ENCODE data around the gene MZT2A.
"Not testable (repeated sequence)": the region's sequence is repeated elsewhere in the genome, so short reads cannot be mapped to it uniquely, and the experiment has no call there.

Gene MZT2A

DNA sequence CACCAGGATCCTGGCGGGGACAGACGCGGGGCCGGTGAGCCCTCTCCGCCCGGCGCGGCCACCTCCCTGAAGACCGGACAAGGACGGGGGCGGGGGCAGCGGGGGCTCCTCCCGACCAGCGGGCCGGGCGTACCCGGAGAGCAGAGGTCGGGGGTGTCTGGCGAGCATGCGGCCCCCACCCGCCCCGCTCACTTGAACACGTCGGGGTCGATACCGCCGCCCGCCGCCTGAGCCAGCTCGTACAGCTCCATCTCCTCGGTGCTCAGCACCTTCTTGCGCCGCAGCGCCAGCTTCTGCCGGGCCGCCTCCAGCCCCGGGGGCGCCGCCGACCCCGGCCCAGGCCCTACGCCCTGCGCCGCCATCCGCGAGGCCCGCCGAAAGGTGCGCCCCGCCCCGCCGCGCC lies at the start of gene MZT2A:
MZT2A (minus strand) TSS at position 383 of the 403 bp plus-strand sequence; CDS start at position 362, 21 bp downstream.
- Mint-ChIP-seq H3K27ac (peak within 1 kb of the TSS; percentile 95), H3K4me1 (peaks cover 22% of the 10 kb centered on the region), H3K4me3 (peak within 1 kb of the TSS; percentile 97)
- H3K27me3 Mint-ChIP-seq; H3K36me3 Mint-ChIP-seq; ATAC-seq (ENCODE audit: low read depth); DNase-seq (ENCODE audit: low spot score in 2 of 2); H3K9me3 Mint-ChIP-seq: not testable (repeated sequence)

DNA sequence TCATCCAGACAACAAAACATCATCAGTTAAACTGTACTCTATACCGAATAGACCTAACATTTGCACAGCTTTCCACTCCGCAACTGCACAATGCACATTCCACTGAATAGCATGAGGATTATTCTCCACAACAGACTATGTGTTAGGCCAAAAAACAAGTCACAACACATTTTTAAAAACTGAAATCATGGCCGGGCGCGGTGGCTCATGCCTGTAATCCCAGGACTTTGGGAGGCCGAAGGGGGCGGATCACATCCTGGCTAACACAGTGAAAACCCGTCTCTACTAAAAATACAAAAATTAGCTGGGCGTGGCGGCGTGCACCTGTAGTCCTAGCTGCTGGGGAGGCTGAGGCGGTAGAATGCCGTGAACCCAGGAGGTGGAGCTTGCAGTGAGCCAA lies 46.7 kb upstream of the MZT2A start:
- not testable (repeated sequence) for H3K4me1 Mint-ChIP-seq; H3K27ac Mint-ChIP-seq; H3K36me3 Mint-ChIP-seq; H3K4me3 Mint-ChIP-seq; ATAC-seq (ENCODE audit: low read depth); H3K27me3 Mint-ChIP-seq; DNase-seq (ENCODE audit: low spot score in 2 of 2); H3K9me3 Mint-ChIP-seq

- not testable (repeated sequence) for H3K4me3 Mint-ChIP-seq; H3K27me3 Mint-ChIP-seq; DNase-seq (ENCODE audit: low spot score in 2 of 2); H3K27ac Mint-ChIP-seq; H3K4me1 Mint-ChIP-seq; H3K36me3 Mint-ChIP-seq; H3K9me3 Mint-ChIP-seq; ATAC-seq (ENCODE audit: low read depth)
These were observed 44.6 kb upstream of the MZT2A start for GRCh38 chr2:131536841-131537240.

GRCh38 chr2:131535951-131536826 lies 44.0 kb upstream of the MZT2A start:
- ATAC-seq (ENCODE audit: low read depth); H3K9me3 Mint-ChIP-seq; H3K27ac Mint-ChIP-seq; H3K27me3 Mint-ChIP-seq; H3K36me3 Mint-ChIP-seq; H3K4me1 Mint-ChIP-seq; DNase-seq (ENCODE audit: low spot score in 2 of 2); H3K4me3 Mint-ChIP-seq: not testable (repeated sequence)

- no peak for ATAC-seq (ENCODE audit: low read depth)
- Mint-ChIP-seq H3K27me3 (peaks cover 6% of the 10 kb centered on the region), H3K9me3 (no peaks in the 10 kb centered on the region), H3K4me3 (no peak overlapping the region), H3K27ac (no peak overlapping the region), H3K4me1 (no peaks in the 10 kb centered on the region), H3K36me3 (no peaks in the 10 kb centered on the region)
- DNase-seq (ENCODE audit: low spot score in 2 of 2), result no peak
These were observed 43.3 kb upstream of the MZT2A start for GRCh38 chr2:131535526-131535925.

GRCh38 chr2:131534965-131535364 lies 42.8 kb upstream of the MZT2A start:
- not testable (repeated sequence) for H3K9me3 Mint-ChIP-seq

DNA sequence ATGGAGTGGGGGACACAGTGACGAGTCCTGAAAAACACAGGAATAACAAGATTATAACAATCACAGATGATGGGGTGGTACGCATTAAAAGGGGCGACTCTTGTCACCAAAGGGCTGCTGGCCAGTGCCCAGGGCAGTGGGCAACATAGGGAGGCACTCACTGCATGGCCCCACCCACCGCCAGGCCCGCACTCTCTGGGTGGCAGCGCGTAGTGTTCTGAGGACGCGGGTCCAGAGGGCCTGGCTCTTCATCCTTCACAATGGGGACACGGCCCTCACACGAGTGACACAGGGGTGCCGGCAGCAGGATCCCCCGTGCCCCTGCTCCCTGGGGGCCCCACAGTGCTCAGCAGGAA lies 42.1 kb upstream of the MZT2A start:
- not testable (repeated sequence) for H3K9me3 Mint-ChIP-seq; H3K36me3 Mint-ChIP-seq; DNase-seq (ENCODE audit: low spot score in 2 of 2); H3K27ac Mint-ChIP-seq; H3K4me1 Mint-ChIP-seq; H3K27me3 Mint-ChIP-seq; H3K4me3 Mint-ChIP-seq; ATAC-seq (ENCODE audit: low read depth)

More at GRCh38 chr2:131534965-131535364, 42.8 kb upstream of the MZT2A start:
- H3K27ac Mint-ChIP-seq; H3K4me1 Mint-ChIP-seq; ATAC-seq (ENCODE audit: low read depth); DNase-seq (ENCODE audit: low spot score in 2 of 2); H3K4me3 Mint-ChIP-seq; H3K27me3 Mint-ChIP-seq; H3K36me3 Mint-ChIP-seq: not testable (repeated sequence)

- not testable (repeated sequence) for H3K9me3 Mint-ChIP-seq; ATAC-seq (ENCODE audit: low read depth); H3K36me3 Mint-ChIP-seq; H3K27ac Mint-ChIP-seq; H3K4me3 Mint-ChIP-seq; H3K4me1 Mint-ChIP-seq; DNase-seq (ENCODE audit: low spot score in 2 of 2); H3K27me3 Mint-ChIP-seq
These were observed 41.6 kb upstream of the MZT2A start for GRCh38 chr2:131533609-131534316.

DNA sequence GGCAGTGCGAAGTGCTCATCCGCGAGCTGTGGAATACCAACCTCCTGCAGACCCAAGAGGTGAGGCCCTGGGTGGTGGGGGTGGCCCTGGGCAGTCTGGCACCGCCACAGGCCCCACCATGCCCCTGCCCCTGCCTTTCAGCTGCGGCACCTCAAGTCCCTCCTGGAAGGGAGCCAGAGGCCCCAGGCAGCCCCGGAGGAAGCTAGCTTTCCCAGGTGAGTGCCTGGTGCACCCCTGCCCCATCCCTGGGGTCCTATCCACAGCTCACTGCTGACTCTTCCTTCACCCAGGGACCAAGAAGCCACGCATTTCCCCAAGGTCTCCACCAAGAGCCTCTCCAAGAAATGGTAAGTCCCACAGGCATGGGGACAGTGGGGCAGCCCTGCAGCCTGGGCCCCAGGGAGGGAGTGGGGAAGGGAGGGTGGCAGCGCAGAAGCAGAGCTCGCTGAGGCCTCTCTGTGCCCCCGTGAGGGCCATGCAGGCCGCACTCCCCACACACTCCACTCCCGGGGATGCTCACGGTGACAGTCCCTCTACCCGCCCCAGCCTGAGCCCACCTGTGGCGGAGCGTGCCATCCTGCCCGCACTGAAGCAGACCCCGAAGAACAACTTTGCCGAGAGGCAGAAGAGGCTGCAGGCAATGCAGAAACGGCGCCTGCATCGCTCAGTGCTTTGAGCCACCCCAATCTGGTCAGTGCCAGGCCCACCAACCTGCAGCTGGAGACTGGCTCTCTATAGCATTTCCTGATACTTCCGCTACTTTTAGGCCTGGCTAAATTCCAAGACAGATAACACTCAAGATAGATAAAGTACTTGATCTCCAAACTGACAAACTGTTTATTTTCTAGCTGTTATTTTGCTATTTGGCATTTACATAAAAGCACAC lies 40.8 kb upstream of the MZT2A start:
- not testable (repeated sequence) for H3K36me3 Mint-ChIP-seq; H3K9me3 Mint-ChIP-seq; H3K27ac Mint-ChIP-seq; H3K27me3 Mint-ChIP-seq; ATAC-seq (ENCODE audit: low read depth); DNase-seq (ENCODE audit: low spot score in 2 of 2); H3K4me3 Mint-ChIP-seq; H3K4me1 Mint-ChIP-seq

DNA sequence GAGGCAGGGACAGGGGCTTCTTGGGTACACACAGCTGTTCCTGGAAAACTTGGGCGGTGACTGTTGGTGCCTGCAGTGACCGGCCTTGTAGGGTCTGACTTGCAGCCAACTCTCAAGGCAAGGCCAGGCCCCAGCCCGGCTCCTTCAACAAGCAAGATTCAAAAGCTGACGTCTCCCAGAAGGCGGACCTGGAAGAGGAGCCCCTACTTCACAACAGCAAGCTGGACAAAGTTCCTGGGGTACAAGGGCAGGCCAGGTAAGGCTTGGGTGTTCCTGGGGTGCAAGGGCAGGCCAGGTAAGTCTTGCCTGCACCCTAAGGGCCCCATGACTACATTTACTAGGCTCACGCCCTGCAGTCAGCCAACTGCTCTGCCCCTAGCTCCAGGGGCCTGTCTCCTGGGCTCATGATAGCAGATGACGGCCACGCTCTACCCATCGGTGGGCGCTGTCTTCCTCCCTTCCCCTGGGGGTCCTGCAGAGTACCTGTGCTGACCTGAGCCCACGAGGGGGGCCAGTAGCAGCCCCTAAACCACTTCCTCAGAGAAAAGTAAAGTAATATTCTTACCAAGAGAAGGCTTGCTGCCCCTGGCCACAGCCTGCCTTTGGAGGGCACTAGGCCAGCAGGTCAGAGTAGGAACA lies 39.5 kb upstream of the MZT2A start:
- not testable (repeated sequence) for H3K4me1 Mint-ChIP-seq; H3K36me3 Mint-ChIP-seq; H3K4me3 Mint-ChIP-seq; H3K9me3 Mint-ChIP-seq; ATAC-seq (ENCODE audit: low read depth); H3K27me3 Mint-ChIP-seq; H3K27ac Mint-ChIP-seq; DNase-seq (ENCODE audit: low spot score in 2 of 2)

GRCh38 chr2:131530626-131531344 lies 38.6 kb upstream of the MZT2A start:
- H3K27ac Mint-ChIP-seq; H3K27me3 Mint-ChIP-seq; ATAC-seq (ENCODE audit: low read depth); H3K4me3 Mint-ChIP-seq; H3K9me3 Mint-ChIP-seq; H3K36me3 Mint-ChIP-seq; DNase-seq (ENCODE audit: low spot score in 2 of 2); H3K4me1 Mint-ChIP-seq: not testable (repeated sequence)

DNA sequence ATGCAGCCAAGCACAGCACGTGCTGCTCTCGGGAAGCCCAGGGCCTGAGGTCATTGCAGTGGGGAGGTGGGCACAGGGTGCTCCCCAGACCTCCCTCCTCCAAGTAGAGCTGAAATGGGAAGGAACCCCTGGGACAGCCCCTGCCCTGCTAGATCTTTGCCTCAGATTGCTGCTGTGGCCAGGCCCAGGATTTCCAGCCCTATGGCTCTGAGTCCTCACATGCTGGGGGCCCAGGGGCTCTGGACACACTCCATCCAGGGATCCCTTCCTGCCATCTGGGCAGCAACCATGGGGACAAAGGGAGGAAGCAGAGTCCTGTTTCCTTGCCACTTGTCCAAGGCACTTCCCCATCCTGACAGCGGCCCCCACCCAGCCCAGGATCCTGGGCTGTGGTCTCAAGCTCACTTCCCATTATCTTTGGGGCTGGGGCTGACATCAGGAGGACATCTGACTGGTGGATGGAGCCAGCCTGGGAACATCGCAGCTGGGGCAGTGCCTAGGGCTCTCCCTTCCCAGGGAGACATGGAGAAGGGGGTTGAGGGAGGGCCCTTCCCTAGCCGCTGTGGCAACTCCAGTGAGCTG lies 37.8 kb upstream of the MZT2A start:
- H3K36me3 Mint-ChIP-seq; H3K27me3 Mint-ChIP-seq; H3K4me3 Mint-ChIP-seq; H3K9me3 Mint-ChIP-seq; H3K27ac Mint-ChIP-seq; ATAC-seq (ENCODE audit: low read depth); H3K4me1 Mint-ChIP-seq; DNase-seq (ENCODE audit: low spot score in 2 of 2): not testable (repeated sequence)
